Vagina (tissue), 2 donors: ENCODE data around the gene NSUN6. TPM values are rescaled to one million over a fixed set of nuclear protein-coding genes. Genes with fewer than 3 reads are reported as not detected.

ENCODE experiments used
- DNase-seq, 2 donors: peaks; one replicate each; pipeline ENCODE4 v3.0.0-alpha.2; 2017; ENCODE audit errors: extremely low spot score in 2 of 2
- H3K27ac ChIP-seq: fragments of 200-600 bp; sonication (generic); one replicate; pipeline ENCODE4 v1.5.1; 2019
- H3K27me3 ChIP-seq: fragments of 200-600 bp; sonication (generic); one replicate; pipeline ENCODE4 v1.5.1; 2019
- H3K36me3 ChIP-seq, 2 donors: fragments of 200-600 bp; sonication (generic); one replicate each; pipeline ENCODE4 v1.5.1; 2017 to 2019
- H3K4me1 ChIP-seq: fragments of 200-600 bp; sonication (generic); one replicate; pipeline ENCODE4 v1.5.1; 2019
- H3K4me3 ChIP-seq, 2 donors: fragments of 200-600 bp; sonication (generic); 1 replicate in 1 of 2; 2 replicates in 1 of 2; pipeline ENCODE4 v1.5.1; 2016 to 2019
- H3K9me3 ChIP-seq: fragments of 200-600 bp; sonication (generic); one replicate; pipeline ENCODE4 v1.5.1; 2019
- CTCF ChIP-seq, 3 experiments: fragments of 450-650 bp in 2 of 3; fragments of 200-600 bp in 1 of 3; sonication (generic) in 1 of 3; IDR thresholded peaks; one replicate each; pipeline ENCODE4 v1.5.1; 2017 to 2019; ENCODE audit warnings: antibody characterized with exemption in 3 of 3, mild to moderate bottlenecking in 2 of 3, moderate library complexity in 2 of 3
- POLR2A ChIP-seq, 2 donors: fragments of 450-650 bp; IDR thresholded peaks; one replicate each; pipeline ENCODE4 v1.6.1; 2017; ENCODE audit warnings: antibody characterized with exemption in 2 of 2, mild to moderate bottlenecking in 2 of 2, moderate library complexity in 2 of 2
- POLR2AphosphoS5 ChIP-seq, 2 donors: sonication (generic); formaldehyde crosslinking; IDR thresholded peaks; one replicate each; pipeline ENCODE4 v1.9.0; 2017; ENCODE audit warnings: antibody characterized with exemption in 2 of 2, mild to moderate bottlenecking in 2 of 2, low read depth in 1 of 2; ENCODE audit not compliant: insufficient read depth in 1 of 2
- intact Hi-C: fragments of 100-400 bp; cut with DNase I; formaldehyde crosslinking; loops from one replicate; pipeline ENCODE4 v1.15.1; 2023
- total RNA-seq: library from RNA; depleted of rRNA; stranded (reverse); fragments of >200 nt; gene quantifications from one replicate; pipeline ENCODE4 v1.2.3, GENCODE V29; 2016

Gene NSUN6
- total RNA-seq, 1 donor from 2014 or later, result 11.5 TPM

GRCh38 chr10:18681971-18682411, 30.6 kb upstream of the NSUN6 start:
- H3K27ac ChIP-seq, result no peak overlapping the region
- H3K4me3 ChIP-seq, result no peak overlapping the region
- H3K36me3 ChIP-seq, result peaks cover 0 to 3% of the 10 kb centered on the region in 2 donors
- H3K4me1 ChIP-seq, result no peaks in the 10 kb centered on the region
- no peak for TF ChIP-seq CTCF (IDR thresholded peaks at IDR 0.05)
- TF ChIP-seq POLR2A (IDR thresholded peaks at IDR 0.05), result no peak
- no peak for TF ChIP-seq POLR2AphosphoS5 (IDR thresholded peaks at IDR 0.05; ENCODE audit: insufficient read depth in 1 of 2, low read depth in 1 of 2)
- no peaks in the 10 kb centered on the region for H3K27me3 ChIP-seq
- no peak for DNase-seq
- intact Hi-C loops, result no loop called here
- H3K9me3 ChIP-seq, result no peaks in the 10 kb centered on the region

GRCh38 chr10:18681366-18681765, 30.0 kb upstream of the NSUN6 start:
- peaks cover 0 to 3% of the 10 kb centered on the region in 2 donors for H3K36me3 ChIP-seq
- H3K27ac ChIP-seq, result no peak overlapping the region
- no peaks in the 10 kb centered on the region for H3K4me1 ChIP-seq
- no peaks in the 10 kb centered on the region for H3K9me3 ChIP-seq
- H3K4me3 ChIP-seq, result no peak overlapping the region
- TF ChIP-seq CTCF (IDR thresholded peaks at IDR 0.05) (no peak), POLR2A (IDR thresholded peaks at IDR 0.05) (no peak), POLR2AphosphoS5 (IDR thresholded peaks at IDR 0.05; ENCODE audit: insufficient read depth in 1 of 2, low read depth in 1 of 2) (no peak)
- intact Hi-C loops, result no loop called here
- DNase-seq, result no peak
- H3K27me3 ChIP-seq, result no peaks in the 10 kb centered on the region

GRCh38 chr10:18680754-18681153, 29.4 kb upstream of the NSUN6 start:
- no peak overlapping the region for H3K27ac ChIP-seq
- H3K27me3 ChIP-seq, result no peaks in the 10 kb centered on the region
- no peaks in the 10 kb centered on the region for H3K4me1 ChIP-seq
- no peak for DNase-seq
- intact Hi-C loops, result no loop called here
- peaks cover 0 to 3% of the 10 kb centered on the region in 2 donors for H3K36me3 ChIP-seq
- H3K9me3 ChIP-seq, result no peaks in the 10 kb centered on the region
- no peak for TF ChIP-seq POLR2AphosphoS5 (IDR thresholded peaks at IDR 0.05; ENCODE audit: insufficient read depth in 1 of 2, low read depth in 1 of 2)
- no peak for TF ChIP-seq CTCF (IDR thresholded peaks at IDR 0.05)
- no peak for TF ChIP-seq POLR2A (IDR thresholded peaks at IDR 0.05)
- no peak overlapping the region for H3K4me3 ChIP-seq

- peaks cover 0 to 47% of the 10 kb centered on the region in 2 donors for H3K36me3 ChIP-seq
- TF ChIP-seq POLR2AphosphoS5 (IDR thresholded peaks at IDR 0.05; ENCODE audit: insufficient read depth in 1 of 2, low read depth in 1 of 2) (no peak), CTCF (IDR thresholded peaks at IDR 0.05) (no peak), POLR2A (IDR thresholded peaks at IDR 0.05) (no peak)
- intact Hi-C loops, result no loop called here
Measured at GRCh38 chr10:18675086-18675801, 23.9 kb upstream of the NSUN6 start.

GRCh38 chr10:18668026-18668425, 16.6 kb upstream of the NSUN6 start:
- TF ChIP-seq POLR2A (IDR thresholded peaks at IDR 0.05), result no peak
- TF ChIP-seq POLR2AphosphoS5 (IDR thresholded peaks at IDR 0.05; ENCODE audit: insufficient read depth in 1 of 2, low read depth in 1 of 2), result no peak
- no peak for TF ChIP-seq CTCF (IDR thresholded peaks at IDR 0.05)
- no peak for DNase-seq
- Histone ChIP-seq H3K4me3 (no peak overlapping the region), H3K9me3 (no peaks in the 10 kb centered on the region), H3K27me3 (no peaks in the 10 kb centered on the region), H3K27ac (no peak overlapping the region), H3K4me1 (peaks cover 31% of the 10 kb centered on the region), H3K36me3 (peaks cover 0 to 30% of the 10 kb centered on the region in 2 donors)
- intact Hi-C loops, result no loop called here

More at GRCh38 chr10:18675086-18675801, 23.9 kb upstream of the NSUN6 start:
- H3K9me3 ChIP-seq, result no peaks in the 10 kb centered on the region
- no peak overlapping the region for H3K27ac ChIP-seq
- DNase-seq, result no peak
- no peaks in the 10 kb centered on the region for H3K27me3 ChIP-seq
- no peaks in the 10 kb centered on the region for H3K4me1 ChIP-seq
- H3K4me3 ChIP-seq, result no peak overlapping the region
